ENCODE measurements around the gene PLCG2. TPM values are rescaled to one million over a fixed set of nuclear protein-coding genes. Genes with fewer than 3 reads are reported as not detected.
"Not testable (repeated sequence)": the region's sequence is repeated elsewhere in the genome, so short reads cannot be mapped to it uniquely, and the experiment has no call there.

PLCG2 gene
- total and polyA plus RNA-seq, 2 experiments from 2014 or later = 3.5 to 10.4 TPM

- no peak for TF ChIP-seq CTCF (IDR thresholded peaks at IDR 0.05; ENCODE audit: low read depth, low read length)
- DNase-seq (ENCODE audit: low read depth in 1 of 2, low spot score in 1 of 2) = no peak
- H3K36me3 ChIP-seq = no peaks in the 10 kb centered on the region
- no peaks in the 10 kb centered on the region for H3K4me1 ChIP-seq (ENCODE audit: low read depth)
- H3K27ac ChIP-seq = no peak overlapping the region
- no peak overlapping the region for H3K4me3 ChIP-seq
- H3K9me3 ChIP-seq (ENCODE audit: low read depth) = no peaks in the 10 kb centered on the region
- no peaks in the 10 kb centered on the region for H3K27me3 ChIP-seq
These were observed 96.4 kb downstream of the PLCG2 start for GRCh38 chr16:81875461-81875860.

GRCh38 chr16:81876273-81876900 lies 97.3 kb downstream of the PLCG2 start:
- TF ChIP-seq CTCF (IDR thresholded peaks at IDR 0.05; ENCODE audit: low read depth, low read length) = no peak
- Histone ChIP-seq H3K36me3 (no peaks in the 10 kb centered on the region), H3K27ac (no peak overlapping the region), H3K4me3 (no peak overlapping the region), H3K9me3 (ENCODE audit: low read depth) (no peaks in the 10 kb centered on the region), H3K27me3 (no peaks in the 10 kb centered on the region), H3K4me1 (ENCODE audit: low read depth) (no peaks in the 10 kb centered on the region)
- no peak for DNase-seq (ENCODE audit: low read depth in 1 of 2, low spot score in 1 of 2)

- H3K4me3 ChIP-seq; H3K4me1 ChIP-seq (ENCODE audit: low read depth); H3K27ac ChIP-seq; H3K36me3 ChIP-seq; H3K27me3 ChIP-seq; H3K9me3 ChIP-seq (ENCODE audit: low read depth); DNase-seq (ENCODE audit: low read depth in 1 of 2, low spot score in 1 of 2): not testable (repeated sequence)
These were observed 98.4 kb downstream of the PLCG2 start for GRCh38 chr16:81877490-81877889.

DNA sequence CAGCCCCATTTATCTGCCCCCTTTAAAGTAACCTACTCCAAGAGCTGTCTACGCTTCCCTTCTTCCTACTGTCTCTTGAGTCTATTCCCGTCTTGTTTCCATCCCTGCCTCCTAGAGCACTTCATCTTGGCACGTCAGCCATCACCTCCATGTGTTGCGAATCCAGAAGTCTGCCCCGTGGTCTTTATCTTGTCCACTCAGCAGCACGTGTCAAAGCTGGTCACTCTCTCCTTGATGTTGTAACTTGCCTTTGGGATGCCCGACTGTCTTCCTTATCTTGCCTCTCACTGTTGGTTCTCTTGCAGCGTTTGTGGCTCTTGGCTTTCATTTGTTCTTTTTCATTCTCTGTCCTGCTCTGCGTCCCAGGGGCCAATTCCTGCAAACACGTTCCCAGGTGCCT lies 99.4 kb downstream of the PLCG2 start:
- Histone ChIP-seq H3K4me3 (no peak overlapping the region), H3K4me1 (ENCODE audit: low read depth) (no peaks in the 10 kb centered on the region), H3K27ac (no peak overlapping the region), H3K36me3 (no peaks in the 10 kb centered on the region), H3K27me3 (no peaks in the 10 kb centered on the region), H3K9me3 (ENCODE audit: low read depth) (no peaks in the 10 kb centered on the region)
- no peak for DNase-seq (ENCODE audit: low read depth in 1 of 2, low spot score in 1 of 2)
- no peak for TF ChIP-seq CTCF (IDR thresholded peaks at IDR 0.05; ENCODE audit: low read depth, low read length)

DNA sequence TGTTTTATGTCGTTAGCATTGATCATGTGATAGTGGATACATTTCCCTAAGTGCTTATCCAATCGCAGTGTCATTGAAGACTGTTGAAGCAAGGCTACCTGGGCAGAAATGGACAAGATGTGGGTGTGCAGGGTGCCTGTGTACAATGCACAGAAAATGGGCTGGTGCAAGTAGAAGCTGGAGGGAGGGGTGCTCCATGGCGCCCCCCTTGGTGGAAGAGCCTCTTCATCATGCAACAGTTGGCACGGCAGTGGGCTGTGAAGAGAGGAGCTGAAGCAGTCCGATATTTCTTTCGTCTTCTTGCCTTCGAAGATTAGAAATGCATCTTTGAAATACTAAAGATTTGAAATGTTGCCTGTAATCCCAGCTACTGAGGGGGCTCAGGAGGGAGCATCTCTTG lies 100.5 kb downstream of the PLCG2 start:
- DNase-seq (ENCODE audit: low read depth in 1 of 2, low spot score in 1 of 2) = no peak
- no peaks in the 10 kb centered on the region for H3K36me3 ChIP-seq
- no peak overlapping the region for H3K27ac ChIP-seq
- H3K4me3 ChIP-seq = no peak overlapping the region
- H3K9me3 ChIP-seq (ENCODE audit: low read depth) = no peaks in the 10 kb centered on the region
- peak; percentile 7 for TF ChIP-seq CTCF (IDR thresholded peaks at IDR 0.05; ENCODE audit: low read depth, low read length)
- no peaks in the 10 kb centered on the region for H3K4me1 ChIP-seq (ENCODE audit: low read depth)
- H3K27me3 ChIP-seq = no peaks in the 10 kb centered on the region

- Histone ChIP-seq H3K27ac (no peak overlapping the region), H3K36me3 (no peaks in the 10 kb centered on the region)
These were observed 101.7 kb downstream of the PLCG2 start for GRCh38 chr16:81880816-81881215.

More at GRCh38 chr16:81880816-81881215, 101.7 kb downstream of the PLCG2 start:
- H3K4me3 ChIP-seq = no peak overlapping the region
- no peaks in the 10 kb centered on the region for H3K4me1 ChIP-seq (ENCODE audit: low read depth)
- no peaks in the 10 kb centered on the region for H3K27me3 ChIP-seq
- TF ChIP-seq CTCF (IDR thresholded peaks at IDR 0.05; ENCODE audit: low read depth, low read length) = no peak
- DNase-seq (ENCODE audit: low read depth in 1 of 2, low spot score in 1 of 2) = no peak
- H3K9me3 ChIP-seq (ENCODE audit: low read depth) = no peaks in the 10 kb centered on the region

Data from cardiac muscle cell (in vitro differentiated cells and primary cell).